NOMO-1 treated with DMSO at 0.1 percent for 48 hours (cell line): ENCODE data around the gene HNF1B.

ENCODE experiments used
- DNase-seq: peaks from one replicate; lab custom pipeline; 2025; ENCODE audit not compliant: unreplicated experiment; lab: John Stamatoyannopoulos, UW

Gene HNF1B

GRCh38 chr17:37737081-37737480, 7.8 kb downstream of the HNF1B start:
- no peak for DNase-seq

- DNase-seq: no peak
Observed at GRCh38 chr17:37736428-37736827, 8.4 kb downstream of the HNF1B start.

GRCh38 chr17:37735165-37735564, 9.7 kb downstream of the HNF1B start:
- no peak for DNase-seq

- no peak for DNase-seq
Observed at GRCh38 chr17:37732316-37732715, 12.5 kb downstream of the HNF1B start.

GRCh38 chr17:37731056-37731455, 13.8 kb downstream of the HNF1B start:
- no peak for DNase-seq

- no peak for DNase-seq
Observed at GRCh38 chr17:37729905-37730304, 15.0 kb downstream of the HNF1B start.

- no peak for DNase-seq
Observed at GRCh38 chr17:37726891-37727675, 17.8 kb downstream of the HNF1B start.

- DNase-seq: no peak
Observed at GRCh38 chr17:37726248-37726647, 18.6 kb downstream of the HNF1B start.

GRCh38 chr17:37725601-37726146, 19.2 kb downstream of the HNF1B start:
- DNase-seq: no peak

- no peak for DNase-seq
Observed at GRCh38 chr17:37725021-37725595, 19.8 kb downstream of the HNF1B start.

GRCh38 chr17:37720989-37721388, 23.9 kb downstream of the HNF1B start:
- DNase-seq: no peak

GRCh38 chr17:37719866-37720265, 25.0 kb downstream of the HNF1B start:
- no peak for DNase-seq

- no peak for DNase-seq
Observed at GRCh38 chr17:37718324-37719048, 26.4 kb downstream of the HNF1B start.

- DNase-seq: no peak
Observed at GRCh38 chr17:37717627-37718323, 27.1 kb downstream of the HNF1B start.

- no peak for DNase-seq
Observed at GRCh38 chr17:37714897-37715296, 30.0 kb downstream of the HNF1B start.

- DNase-seq: no peak
Observed at GRCh38 chr17:37713624-37714023, 31.2 kb downstream of the HNF1B start.

- DNase-seq: no peak
Observed at GRCh38 chr17:37713028-37713431, 31.8 kb downstream of the HNF1B start.

GRCh38 chr17:37711113-37711512, 33.7 kb downstream of the HNF1B start:
- DNase-seq: no peak

GRCh38 chr17:37710344-37710886, 34.4 kb downstream of the HNF1B start:
- peak; percentile 12 for DNase-seq

GRCh38 chr17:37708616-37709212, 36.1 kb downstream of the HNF1B start:
- no peak for DNase-seq
